Measurements from ENCODE around the gene ATG7.

Gene ATG7

DNA sequence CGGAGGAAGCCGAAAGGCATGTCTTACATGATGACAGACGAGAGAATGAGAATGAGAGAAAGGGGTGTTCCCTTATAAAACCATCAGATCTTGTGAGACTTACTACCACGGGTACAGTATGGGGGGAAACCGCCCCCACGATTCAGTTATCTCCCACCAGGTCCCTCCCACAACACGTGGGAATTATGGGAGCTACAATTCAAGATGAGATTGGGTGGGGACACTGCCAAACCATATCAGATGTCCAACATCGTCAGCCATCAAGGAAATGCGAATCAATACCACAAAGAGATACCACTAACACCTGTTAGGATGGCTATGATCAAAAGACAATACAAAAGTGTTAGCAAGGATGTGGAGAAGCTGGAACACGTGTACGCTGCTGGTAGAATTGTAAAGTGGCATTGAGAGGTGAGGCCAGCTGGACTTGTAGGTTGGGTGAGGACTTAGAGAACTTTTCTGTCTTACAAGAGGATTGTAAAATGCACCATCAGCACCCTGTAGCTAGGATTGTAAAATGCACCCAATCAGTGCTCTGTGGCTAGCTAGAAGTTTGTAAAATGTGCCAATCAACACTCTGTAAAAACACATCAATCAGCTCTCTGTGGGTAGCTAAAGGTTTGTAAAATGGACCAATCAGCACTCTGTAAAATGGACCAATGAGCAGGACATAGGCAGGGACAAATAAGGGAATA lies 334.0 kb downstream of the ATG7 start:
- DNase-seq (ENCODE audit: low read depth) = no peak
- no peak overlapping the region for H3K4me3 ChIP-seq (ENCODE audit: low read depth, low read length)

GRCh38 chr3:11606865-11607440 lies 334.8 kb downstream of the ATG7 start:
- no peak overlapping the region for H3K4me3 ChIP-seq (ENCODE audit: low read depth, low read length)
- DNase-seq (ENCODE audit: low read depth) = no peak

Measured in skeletal muscle cell (primary cell).